Kidney (tissue), 14 donors: Measurements from ENCODE around the gene FYB1. TPM values are rescaled to one million over a fixed set of nuclear protein-coding genes. Genes with fewer than 3 reads are reported as not detected.

Experiments
- DNase-seq, 5 donors: peaks; one replicate each; pipeline ENCODE4 v3.0.0-alpha.2; 2013 to 2020
- FAIRE-seq: peaks from 2 replicates; lab custom pipeline; 2012; peaks lifted over from hg19 to GRCh38; lab: Jason Lieb, UNC
- H3K27ac ChIP-seq, 2 donors: one replicate each; pipeline ENCODE4 v1.7.0; 2013; ENCODE audit warnings: low read depth in 2 of 2, low read length in 2 of 2, inconsistent platforms in 1 of 2
- H3K27me3 ChIP-seq: one replicate; pipeline ENCODE4 v1.7.1; 2013; ENCODE audit warnings: low read length, inconsistent platforms; ENCODE audit not compliant: control insufficient read depth, insufficient read depth
- H3K36me3 ChIP-seq, 3 donors: one replicate each; pipeline versions ENCODE4 v1.7.0 to v1.7.1; 2013; ENCODE audit warnings: low read length in 3 of 3, control low read depth in 1 of 3, inconsistent platforms in 1 of 3; ENCODE audit not compliant: insufficient read depth in 3 of 3, control insufficient read depth in 2 of 3
- H3K4me1 ChIP-seq, 3 donors: one replicate each; pipeline versions ENCODE4 v1.7.0 to v1.7.1; 2013; ENCODE audit warnings: low read length in 3 of 3, inconsistent platforms in 1 of 3, low read depth in 1 of 3; ENCODE audit not compliant: control insufficient read depth in 2 of 3, insufficient read depth in 2 of 3
- H3K4me3 ChIP-seq, 3 donors: one replicate each; pipeline versions ENCODE4 v1.7.0 to v1.8.1; 2013; ENCODE audit warnings: low read length in 3 of 3, control low read depth in 1 of 3, inconsistent platforms in 1 of 3
- H3K9ac ChIP-seq, 3 donors: one replicate each; pipeline versions ENCODE4 v1.7.0 to v1.7.1; 2013; ENCODE audit warnings: low read length in 3 of 3, control low read depth in 1 of 3, inconsistent platforms in 1 of 3
- H3K9me3 ChIP-seq, 3 donors: one replicate each; pipeline versions ENCODE4 v1.7.0 to v1.7.1; 2013; ENCODE audit warnings: low read length in 3 of 3, control low read depth in 1 of 3, inconsistent platforms in 1 of 3; ENCODE audit not compliant: control insufficient read depth in 2 of 3, insufficient read depth in 1 of 3
- intact Hi-C: fragments of 100-400 bp; cut with DNase I; formaldehyde crosslinking; loops from one replicate; pipeline ENCODE4 v1.11.1; 2022
- polyA plus RNA-seq: library from polyadenylated mRNA; stranded (reverse); fragments of 350-450 nt; fragmentation: Illumina TruSeq; extraction: RNeasy Lipid Tissue Mini Kit (QIAGEN cat#74804); gene quantifications from one replicate; pipeline ENCODE4 v1.2.3, GENCODE V29; 2014; ENCODE audit warnings: low read depth, low replicate concordance; ENCODE audit not compliant: insufficient read depth
- total RNA-seq: library from RNA; stranded (reverse); fragmentation: NEBNext Ultra II Directional; extraction: Animal tissue kit (Norgen Biotek cat#: 25700); gene quantifications from one replicate; pipeline ENCODE4 v1.2.1, GENCODE V29; 2021
- TF ChIP-seq, protein P1 (sequence below): IDR thresholded peaks from 3 replicates; pipeline ENCODE4 v1.5.1; 2012; ENCODE audit warnings: mild to moderate bottlenecking, moderate library complexity, borderline replicate concordance; ENCODE audit not compliant: insufficient read depth; ENCODE audit errors: extremely low read depth
- donor health status: control.
- donor health status: control.
- donor health status: control.
- donor health status: control.
- donor health status: control.
- donor health status: DM: yes; HTN: yes; CAD: no.
- donor health status: Normal renal cell carcinoma (clear cell type).

FYB1 gene
- total and polyA plus RNA-seq, 2 donors from 2014 or later: 2.3 to 53.7 TPM

DNA sequence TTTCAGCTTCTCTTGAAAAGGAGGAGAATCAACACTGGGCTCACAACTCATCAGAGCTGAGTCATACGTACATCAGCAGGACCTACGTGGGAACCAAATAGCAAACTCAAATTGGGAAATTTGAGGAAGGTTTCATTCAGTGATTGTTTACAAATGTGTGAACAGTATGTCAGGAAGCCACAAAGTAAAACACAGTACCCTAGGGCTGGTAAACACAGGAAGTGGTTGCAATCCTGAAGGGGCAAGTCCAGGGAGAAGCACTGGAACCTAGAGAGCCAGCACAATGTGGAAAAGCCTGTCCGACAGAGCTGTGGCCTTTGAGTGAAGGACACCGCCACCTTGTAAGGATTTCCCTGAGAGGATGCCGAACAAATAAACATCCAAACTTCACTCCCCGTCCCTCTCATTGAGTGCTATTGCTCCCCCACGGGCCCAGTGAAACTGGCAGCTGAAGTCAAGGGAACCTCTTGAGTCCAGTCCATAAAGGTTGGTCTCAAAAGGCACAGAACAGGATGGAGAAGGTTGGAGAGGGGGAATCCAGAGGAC, 118.4 kb downstream of the FYB1 start:
- no peak overlapping the region for H3K27ac ChIP-seq
- FAIRE-seq (no peak), DNase-seq (no peak)

DNA sequence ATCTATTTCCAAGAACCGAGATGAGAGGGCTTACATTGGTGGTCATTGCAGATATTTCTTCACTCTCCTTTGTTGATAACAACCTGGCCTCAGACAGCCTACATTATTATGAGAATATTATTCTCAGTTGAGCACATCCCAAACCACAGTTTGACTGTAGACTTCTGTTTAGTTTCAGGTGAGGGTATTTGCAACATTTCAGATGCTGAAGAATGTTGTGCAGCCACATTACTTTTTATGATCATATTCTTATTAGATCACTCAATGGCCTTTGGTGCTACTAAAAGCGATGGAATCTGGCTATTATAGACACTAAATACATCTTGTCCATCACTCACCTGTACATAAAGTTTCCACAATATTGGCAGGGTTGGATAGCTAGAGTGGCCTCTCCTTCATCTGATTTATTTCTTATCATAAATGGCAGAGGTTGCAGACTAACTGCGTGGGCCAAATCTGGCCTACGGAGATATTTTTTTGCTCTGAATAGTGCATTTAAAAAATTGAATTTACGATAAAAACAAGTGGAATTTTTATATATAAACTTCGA, 119.0 kb downstream of the FYB1 start:
- no peak for DNase-seq
- Histone ChIP-seq H3K9ac (no peak overlapping the region), H3K4me3 (no peak overlapping the region), H3K27ac (no peak overlapping the region), H3K9me3 (no peaks in the 10 kb centered on the region), H3K36me3 (no peaks in the 10 kb centered on the region), H3K27me3 (no peaks in the 10 kb centered on the region), H3K4me1 (no peaks in the 10 kb centered on the region)
- TF ChIP-seq, protein P1, sequence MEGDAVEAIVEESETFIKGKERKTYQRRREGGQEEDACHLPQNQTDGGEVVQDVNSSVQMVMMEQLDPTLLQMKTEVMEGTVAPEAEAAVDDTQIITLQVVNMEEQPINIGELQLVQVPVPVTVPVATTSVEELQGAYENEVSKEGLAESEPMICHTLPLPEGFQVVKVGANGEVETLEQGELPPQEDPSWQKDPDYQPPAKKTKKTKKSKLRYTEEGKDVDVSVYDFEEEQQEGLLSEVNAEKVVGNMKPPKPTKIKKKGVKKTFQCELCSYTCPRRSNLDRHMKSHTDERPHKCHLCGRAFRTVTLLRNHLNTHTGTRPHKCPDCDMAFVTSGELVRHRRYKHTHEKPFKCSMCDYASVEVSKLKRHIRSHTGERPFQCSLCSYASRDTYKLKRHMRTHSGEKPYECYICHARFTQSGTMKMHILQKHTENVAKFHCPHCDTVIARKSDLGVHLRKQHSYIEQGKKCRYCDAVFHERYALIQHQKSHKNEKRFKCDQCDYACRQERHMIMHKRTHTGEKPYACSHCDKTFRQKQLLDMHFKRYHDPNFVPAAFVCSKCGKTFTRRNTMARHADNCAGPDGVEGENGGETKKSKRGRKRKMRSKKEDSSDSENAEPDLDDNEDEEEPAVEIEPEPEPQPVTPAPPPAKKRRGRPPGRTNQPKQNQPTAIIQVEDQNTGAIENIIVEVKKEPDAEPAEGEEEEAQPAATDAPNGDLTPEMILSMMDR: no peak
- no peak for FAIRE-seq
- intact Hi-C loops: no loop called here

More for the DNA sequence above, 118.4 kb downstream of the FYB1 start:
- intact Hi-C loops: no loop called here
- no peaks in the 10 kb centered on the region for H3K9me3 ChIP-seq
- H3K36me3 ChIP-seq: no peaks in the 10 kb centered on the region
- H3K4me1 ChIP-seq: no peaks in the 10 kb centered on the region
- no peaks in the 10 kb centered on the region for H3K27me3 ChIP-seq
- TF ChIP-seq, protein P1: no peak
- H3K9ac ChIP-seq: no peak overlapping the region
- H3K4me3 ChIP-seq: no peak overlapping the region

DNA sequence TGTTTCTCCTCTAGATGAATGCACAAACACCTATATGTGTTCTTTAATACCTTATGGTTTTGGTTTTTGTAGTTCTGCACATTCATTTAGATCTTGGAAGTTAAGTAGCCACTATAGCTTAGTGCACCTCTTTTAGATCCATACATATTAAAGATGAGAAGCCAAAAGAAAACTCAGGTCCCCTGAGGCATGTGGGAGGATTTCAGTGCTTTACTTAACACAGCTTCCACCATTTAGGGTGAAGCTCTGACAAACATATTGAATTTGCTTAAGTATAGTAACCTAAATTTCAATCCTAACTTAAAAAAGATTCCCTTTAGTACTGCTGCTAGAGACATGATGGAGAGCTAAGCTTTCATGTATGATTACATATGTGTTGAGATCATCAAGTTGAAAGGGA, 119.5 kb downstream of the FYB1 start:
- TF ChIP-seq, protein P1: no peak
- Histone ChIP-seq H3K27ac (no peak overlapping the region), H3K9ac (no peak overlapping the region), H3K36me3 (no peaks in the 10 kb centered on the region), H3K27me3 (no peaks in the 10 kb centered on the region), H3K4me3 (no peak overlapping the region), H3K9me3 (no peaks in the 10 kb centered on the region), H3K4me1 (no peaks in the 10 kb centered on the region)
- FAIRE-seq (no peak), DNase-seq (no peak)
- intact Hi-C loops: no loop called here
